ENCODE data around the gene GNAT2. TPM values are rescaled to one million over a fixed set of nuclear protein-coding genes. Genes with fewer than 3 reads are reported as not detected.

The GNAT2 gene
- total RNA-seq, 6 donors from 2014 or later = 0.20 to 0.46 TPM; not detected in 4

DNA sequence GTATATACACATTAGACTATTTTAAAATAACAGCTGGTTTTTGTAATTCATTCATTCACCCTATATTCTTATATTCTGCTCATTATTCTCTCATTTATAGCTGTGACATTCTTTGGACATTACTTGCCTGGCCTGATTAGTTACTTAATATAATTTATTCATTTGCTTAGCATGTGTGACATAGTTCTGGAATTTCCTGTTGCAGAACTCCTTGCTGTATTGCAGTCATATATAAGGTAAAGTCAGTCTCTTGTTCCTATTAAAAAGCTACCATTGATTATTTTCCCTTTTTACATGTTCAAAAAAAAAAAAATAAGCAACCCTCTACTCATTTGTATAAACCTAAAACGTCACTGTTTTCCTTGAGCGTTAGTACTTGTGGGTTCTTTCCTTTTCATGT lies 23.9 kb downstream of the GNAT2 start:
- no peaks in the 10 kb centered on the region for H3K9me3 ChIP-seq
- WGBS, 2 donors = 87 to 89% methylated on average over 2 of the region's 2 CpGs
- TF ChIP-seq, protein P1, sequence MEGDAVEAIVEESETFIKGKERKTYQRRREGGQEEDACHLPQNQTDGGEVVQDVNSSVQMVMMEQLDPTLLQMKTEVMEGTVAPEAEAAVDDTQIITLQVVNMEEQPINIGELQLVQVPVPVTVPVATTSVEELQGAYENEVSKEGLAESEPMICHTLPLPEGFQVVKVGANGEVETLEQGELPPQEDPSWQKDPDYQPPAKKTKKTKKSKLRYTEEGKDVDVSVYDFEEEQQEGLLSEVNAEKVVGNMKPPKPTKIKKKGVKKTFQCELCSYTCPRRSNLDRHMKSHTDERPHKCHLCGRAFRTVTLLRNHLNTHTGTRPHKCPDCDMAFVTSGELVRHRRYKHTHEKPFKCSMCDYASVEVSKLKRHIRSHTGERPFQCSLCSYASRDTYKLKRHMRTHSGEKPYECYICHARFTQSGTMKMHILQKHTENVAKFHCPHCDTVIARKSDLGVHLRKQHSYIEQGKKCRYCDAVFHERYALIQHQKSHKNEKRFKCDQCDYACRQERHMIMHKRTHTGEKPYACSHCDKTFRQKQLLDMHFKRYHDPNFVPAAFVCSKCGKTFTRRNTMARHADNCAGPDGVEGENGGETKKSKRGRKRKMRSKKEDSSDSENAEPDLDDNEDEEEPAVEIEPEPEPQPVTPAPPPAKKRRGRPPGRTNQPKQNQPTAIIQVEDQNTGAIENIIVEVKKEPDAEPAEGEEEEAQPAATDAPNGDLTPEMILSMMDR (IDR thresholded peaks at IDR 0.05) = no peak
- no peak for TF ChIP-seq POLR2AphosphoS5 (IDR thresholded peaks at IDR 0.05)
- no peak for TF ChIP-seq EP300 (IDR thresholded peaks at IDR 0.05)
- no peak for TF ChIP-seq POLR2A (IDR thresholded peaks at IDR 0.05)
- no peak for DNase-seq
- no peak for ATAC-seq (ENCODE audit: low FRiP score in 2 of 2)
- no peak overlapping the region for H3K27ac ChIP-seq
- peaks cover 12 to 80% (median 21%) of the 10 kb centered on the region in 4 donors for H3K36me3 ChIP-seq
- H3K4me3 ChIP-seq = no peak overlapping the region
- H3K4me1 ChIP-seq = no peaks in the 10 kb centered on the region
- H3K27me3 ChIP-seq = no peaks in the 10 kb centered on the region

GRCh38 chr1:109592916-109593315 lies 26.5 kb downstream of the GNAT2 start:
- no peaks in the 10 kb centered on the region for H3K27me3 ChIP-seq
- no peak overlapping the region for H3K27ac ChIP-seq
- DNase-seq = no peak
- TF ChIP-seq POLR2A (IDR thresholded peaks at IDR 0.05) (no peak), POLR2AphosphoS5 (IDR thresholded peaks at IDR 0.05) (no peak), EP300 (IDR thresholded peaks at IDR 0.05) (no peak)
- TF ChIP-seq, protein P1 (IDR thresholded peaks at IDR 0.05) = no peak
- H3K36me3 ChIP-seq = peaks cover 15 to 98% (median 31%) of the 10 kb centered on the region in 4 donors
- H3K4me3 ChIP-seq = no peak overlapping the region
- no peaks in the 10 kb centered on the region for H3K4me1 ChIP-seq
- H3K9me3 ChIP-seq = no peaks in the 10 kb centered on the region
- ATAC-seq (ENCODE audit: low FRiP score in 2 of 2) = no peak

DNA sequence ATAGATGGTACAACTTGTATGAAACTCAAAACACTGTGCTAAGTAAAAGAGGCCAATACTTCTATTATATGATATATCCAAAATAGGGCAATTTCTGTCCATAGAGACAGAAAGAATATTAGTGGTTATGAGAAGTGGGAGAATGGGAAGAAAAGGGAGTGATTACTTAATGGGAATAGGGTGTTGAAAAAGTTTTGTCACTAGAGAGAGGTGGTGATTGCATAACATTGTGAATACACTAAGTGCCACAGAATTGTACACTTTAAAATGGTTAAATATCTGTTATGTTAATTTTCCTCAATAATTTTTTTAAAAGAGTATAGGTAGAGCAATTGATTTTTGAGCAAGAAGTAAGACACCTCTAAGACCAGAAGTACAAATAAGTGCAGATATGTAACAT lies 29.7 kb downstream of the GNAT2 start:
- Histone ChIP-seq H3K27ac (no peak overlapping the region), H3K27me3 (no peaks in the 10 kb centered on the region), H3K4me3 (no peak overlapping the region), H3K36me3 (peaks cover 31 to 99% (median 46%) of the 10 kb centered on the region in 4 donors), H3K4me1 (no peaks in the 10 kb centered on the region), H3K9me3 (no peaks in the 10 kb centered on the region)
- DNase-seq = no peak
- ATAC-seq (ENCODE audit: low FRiP score in 2 of 2) = no peak
- TF ChIP-seq POLR2AphosphoS5 (IDR thresholded peaks at IDR 0.05) (no peak), POLR2A (IDR thresholded peaks at IDR 0.05) (no peak), EP300 (IDR thresholded peaks at IDR 0.05) (no peak)
- TF ChIP-seq, protein P1 (IDR thresholded peaks at IDR 0.05) = no peak

DNA sequence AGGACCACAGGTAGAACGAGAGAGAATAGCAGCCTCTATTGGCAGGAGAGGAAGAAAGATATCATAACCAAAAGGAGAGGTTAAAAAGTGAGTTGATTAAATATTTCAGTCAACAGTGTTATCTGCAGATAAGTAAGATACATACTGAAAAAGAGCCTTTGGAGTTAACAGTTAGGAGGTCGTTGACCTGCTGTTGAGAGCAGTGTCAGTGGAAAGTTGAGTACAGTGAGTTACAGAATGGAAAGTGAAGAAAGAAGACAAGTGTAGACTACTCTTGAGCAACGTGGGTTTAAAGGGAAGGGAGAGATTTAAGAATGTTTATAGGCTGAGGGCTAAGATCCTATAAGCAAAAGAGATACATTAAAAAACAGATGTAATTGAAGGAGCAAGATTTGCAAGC lies 30.2 kb downstream of the GNAT2 start:
- no peaks in the 10 kb centered on the region for H3K9me3 ChIP-seq
- DNase-seq (no peak), ATAC-seq (ENCODE audit: low FRiP score in 2 of 2) (no peak)
- H3K36me3 ChIP-seq = peaks cover 31 to 99% (median 45%) of the 10 kb centered on the region in 4 donors
- H3K27ac ChIP-seq = no peak overlapping the region
- TF ChIP-seq POLR2AphosphoS5 (IDR thresholded peaks at IDR 0.05) (no peak), POLR2A (IDR thresholded peaks at IDR 0.05) (no peak), EP300 (IDR thresholded peaks at IDR 0.05) (no peak)
- TF ChIP-seq, protein P1 (IDR thresholded peaks at IDR 0.05) = no peak
- 66 to 71% methylated on average over 3 of the region's 3 CpGs for WGBS, 2 donors
- H3K27me3 ChIP-seq = no peaks in the 10 kb centered on the region
- H3K4me3 ChIP-seq = no peak overlapping the region
- no peaks in the 10 kb centered on the region for H3K4me1 ChIP-seq

- WGBS, 2 donors = 84 to 89% methylated on average over 3 of the region's 3 CpGs
- Histone ChIP-seq H3K27ac (no peak overlapping the region), H3K4me1 (no peaks in the 10 kb centered on the region), H3K9me3 (no peaks in the 10 kb centered on the region), H3K36me3 (peaks cover 24 to 92% (median 39%) of the 10 kb centered on the region in 4 donors), H3K27me3 (no peaks in the 10 kb centered on the region), H3K4me3 (no peak overlapping the region)
- DNase-seq (no peak), ATAC-seq (ENCODE audit: low FRiP score in 2 of 2) (no peak)
- TF ChIP-seq POLR2AphosphoS5 (IDR thresholded peaks at IDR 0.05) (no peak), EP300 (IDR thresholded peaks at IDR 0.05) (no peak), POLR2A (IDR thresholded peaks at IDR 0.05) (no peak)
- TF ChIP-seq, protein P1 (IDR thresholded peaks at IDR 0.05) = no peak
These were observed 33.4 kb downstream of the GNAT2 start for GRCh38 chr1:109586055-109586454.

All from upper lobe of left lung (tissue), 6 donors.